B cell (primary cell): ENCODE data around the gene HOXD1.

Experiments
- EZH2 ChIP-seq: IDR thresholded peaks from 2 replicates; pipeline ENCODE4 v1.6.1; 2012; ENCODE audit warnings: borderline replicate concordance, low read depth, mild to moderate bottlenecking, moderate library complexity, low read length; ENCODE audit not compliant: insufficient read depth, poor library complexity, severe bottlenecking
- TF ChIP-seq, protein P1 (sequence below): fragments of 200-600 bp; IDR thresholded peaks from one replicate; pipeline ENCODE4 v1.8.0; 2022; ENCODE audit warnings: antibody characterized with exemption, mild to moderate bottlenecking

DNA sequence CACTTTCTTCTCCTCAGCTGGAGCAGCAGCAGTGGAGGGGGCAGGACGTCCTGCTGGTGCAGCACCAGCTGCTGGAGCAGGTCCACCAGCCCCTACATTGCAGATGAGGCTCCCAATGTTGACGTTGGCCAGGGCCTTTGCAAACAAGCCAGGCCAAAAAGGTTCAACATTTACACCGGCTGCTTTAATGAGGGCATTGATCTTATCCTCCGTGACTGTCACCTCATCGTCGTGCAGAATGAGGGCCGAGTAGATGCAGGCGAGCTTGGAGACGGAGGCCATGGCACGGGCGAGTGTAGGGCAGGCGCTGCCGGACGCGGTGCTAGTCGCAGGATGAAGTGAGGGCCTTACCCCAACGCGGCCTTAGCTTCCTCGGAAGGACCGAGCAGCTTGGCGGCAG, 12.5 kb downstream of the HOXD1 start:
- TF ChIP-seq, protein P1, sequence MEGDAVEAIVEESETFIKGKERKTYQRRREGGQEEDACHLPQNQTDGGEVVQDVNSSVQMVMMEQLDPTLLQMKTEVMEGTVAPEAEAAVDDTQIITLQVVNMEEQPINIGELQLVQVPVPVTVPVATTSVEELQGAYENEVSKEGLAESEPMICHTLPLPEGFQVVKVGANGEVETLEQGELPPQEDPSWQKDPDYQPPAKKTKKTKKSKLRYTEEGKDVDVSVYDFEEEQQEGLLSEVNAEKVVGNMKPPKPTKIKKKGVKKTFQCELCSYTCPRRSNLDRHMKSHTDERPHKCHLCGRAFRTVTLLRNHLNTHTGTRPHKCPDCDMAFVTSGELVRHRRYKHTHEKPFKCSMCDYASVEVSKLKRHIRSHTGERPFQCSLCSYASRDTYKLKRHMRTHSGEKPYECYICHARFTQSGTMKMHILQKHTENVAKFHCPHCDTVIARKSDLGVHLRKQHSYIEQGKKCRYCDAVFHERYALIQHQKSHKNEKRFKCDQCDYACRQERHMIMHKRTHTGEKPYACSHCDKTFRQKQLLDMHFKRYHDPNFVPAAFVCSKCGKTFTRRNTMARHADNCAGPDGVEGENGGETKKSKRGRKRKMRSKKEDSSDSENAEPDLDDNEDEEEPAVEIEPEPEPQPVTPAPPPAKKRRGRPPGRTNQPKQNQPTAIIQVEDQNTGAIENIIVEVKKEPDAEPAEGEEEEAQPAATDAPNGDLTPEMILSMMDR, result no peak
- no peak for TF ChIP-seq EZH2
